OCI-LY3 (cell line): ENCODE measurements around the gene NCOA1.

Experiments
- CTCF ChIP-seq: fragments of 200-600, 300-600 bp; sonication (generic); IDR thresholded peaks from 2 replicates; pipeline ENCODE4 v1.5.1; 2014; ENCODE audit warnings: antibody characterized with exemption, low read length, low read depth
- EZH2phosphoT487 ChIP-seq: fragments of 200-600 bp; shearing (Covaris generic); IDR thresholded peaks from 2 replicates; pipeline ENCODE4 v1.6.1; 2018; ENCODE audit warnings: antibody characterized with exemption, mixed run types, low read depth

GRCh38 chr2:24697792-24698191 is 206.7 kb downstream of the NCOA1 start:
- no peak for TF ChIP-seq CTCF
- no peak for TF ChIP-seq EZH2phosphoT487
